K562 (cell line): ENCODE data around the gene SYDE1. TPM values are rescaled to one million over a fixed set of nuclear protein-coding genes. Genes with fewer than 3 reads are reported as not detected.
A peak's percentile ranks its signal among the peaks of the same experiment; 100 is the strongest.

Experiments
- ATAC-seq: fragments of 200-7000 bp; cut with Tn5 transposase; 3 replicates; pipeline ENCODE4 v1.9.1; 2020; ENCODE audit warnings: moderate library complexity
- BruUV-seq: library from RNA; stranded (reverse); fragments of 400-500 nt; replicated peaks from 2 replicates; lab custom pipeline; 2021; lab: Mats Ljungman, UMichigan
- CTCF ChIA-PET: fragments of 300-600 bp; formaldehyde crosslinking; extraction: SDS; loops from one replicate; lab custom pipeline; 2021; ENCODE audit warnings: low intra/inter-chr PET ratio; lab: Yijun Ruan, JAX
- POLR2A ChIA-PET: fragments of 300-600, 350-650 bp; sonication (Branson Sonifier 250); formaldehyde crosslinking; extraction: SDS; loops from one replicate; lab custom pipeline; 2021; ENCODE audit warnings: antibody characterized with exemption, inconsistent platforms; lab: Yijun Ruan, JAX
- DNase-seq, 4 experiments: peaks; one replicate each; pipeline versions ENCODE4 v3.0.0 to v3.0.0-alpha.2; 2011 to 2018; ENCODE audit warnings: low spot score in 3 of 4, mixed read lengths in 3 of 4; ENCODE audit errors: extremely low read depth in 1 of 4
- FAIRE-seq: peaks from 2 replicates; lab custom pipeline; 2011; peaks lifted over from hg19 to GRCh38; lab: Jason Lieb, UNC
- H2AFZ ChIP-seq: 2 replicates; pipeline ENCODE4 v1.6.0; 2011; ENCODE audit warnings: low read depth, low read length, control low read depth, inconsistent platforms
- H3K27ac ChIP-seq: fragments of 200-600 bp; 3 replicates; pipeline ENCODE4 v1.8.0; 2011; ENCODE audit warnings: low read depth, mild to moderate bottlenecking, control low read depth, inconsistent platforms, low read length, moderate library complexity, mixed read lengths; ENCODE audit errors: extremely low read depth
- H3K27me3 ChIP-seq, 2 experiments: fragments of 300-600 bp in 1 of 2; 2 replicates in 1 of 2; 3 replicates in 1 of 2; pipeline versions ENCODE4 v1.6.0 to v1.8.0; 2011; ENCODE audit warnings: inconsistent platforms in 2 of 2, low read length in 2 of 2, mild to moderate bottlenecking in 1 of 2, mixed read lengths in 1 of 2, moderate library complexity in 1 of 2; ENCODE audit not compliant: control insufficient read depth in 2 of 2, insufficient read depth in 2 of 2
- H3K36me3 ChIP-seq: fragments of 300-600 bp; 3 replicates; pipeline ENCODE4 v1.8.0; 2011; ENCODE audit warnings: mild to moderate bottlenecking, low read length, inconsistent platforms; ENCODE audit not compliant: control insufficient read depth, insufficient read depth
- H3K4me1 ChIP-seq, 2 experiments: fragments of 200-600 bp in 1 of 2; replicated peaks in 1 of 2; 2 replicates in 1 of 2; 3 replicates in 1 of 2; pipeline versions ENCODE4 v1.5.1 to v1.8.0; 2011; ENCODE audit warnings: inconsistent platforms in 2 of 2, low read length in 2 of 2, mild to moderate bottlenecking in 1 of 2, mixed read lengths in 1 of 2, moderate library complexity in 1 of 2; ENCODE audit not compliant: control insufficient read depth in 2 of 2, insufficient read depth in 2 of 2
- H3K4me2 ChIP-seq: 2 replicates; pipeline ENCODE4 v1.6.1; 2011; ENCODE audit warnings: low read length, control low read depth, inconsistent platforms, mixed read lengths; ENCODE audit not compliant: insufficient read depth
- H3K4me3 ChIP-seq: fragments of 200-600 bp; sonication (generic), shearing (Covaris generic); 2 replicates; pipeline ENCODE4 v1.5.1; 2016; ENCODE audit warnings: control low read depth, inconsistent platforms
- H3K79me2 ChIP-seq: fragments of 200-600 bp; 3 replicates; pipeline ENCODE4 v1.8.0; 2011; ENCODE audit warnings: low read length, inconsistent platforms; ENCODE audit not compliant: control insufficient read depth, insufficient read depth
- H3K9ac ChIP-seq, 2 experiments: 2 replicates each; pipeline versions ENCODE4 v1.6.0 to v1.6.1; 2011; ENCODE audit warnings: low read depth in 2 of 2, low read length in 2 of 2, control low read depth in 1 of 2, inconsistent platforms in 1 of 2, mild to moderate bottlenecking in 1 of 2, mixed read lengths in 1 of 2; ENCODE audit not compliant: insufficient read depth in 1 of 2
- H3K9me1 ChIP-seq: one replicate; pipeline ENCODE4 v1.6.0; 2011; ENCODE audit warnings: inconsistent platforms, mild to moderate bottlenecking, low read length, moderate library complexity; ENCODE audit not compliant: control insufficient read depth, insufficient read depth
- H3K9me3 ChIP-seq: replicated peaks from 2 replicates; pipeline ENCODE4 v1.5.1; 2011; ENCODE audit warnings: low read depth, low read length, inconsistent platforms; ENCODE audit not compliant: control insufficient read depth, insufficient read depth
- H4K20me1 ChIP-seq: replicated peaks from 2 replicates; pipeline ENCODE4 v1.6.1; 2011; ENCODE audit warnings: low read length, inconsistent platforms, mixed read lengths; ENCODE audit not compliant: control insufficient read depth, insufficient read depth
- ZNF395 ChIP-seq: fragments of 200-800 bp; sonication (Bioruptor generic); IDR thresholded peaks from 2 replicates; pipeline ENCODE4 v1.6.1; 2017; ENCODE audit warnings: missing genetic modification characterization, missing compliant biosample characterization
- ZNF512 ChIP-seq: IDR thresholded peaks from 2 replicates; pipeline ENCODE4 v1.6.1; 2016; ENCODE audit warnings: missing genetic modification characterization, missing compliant biosample characterization
- WGBS: fragments of 100-300 bp; shearing (Covaris generic); methylation state at CpG from one replicate; pipeline ENCODE4 v1.1.6; 2016; ENCODE audit warnings: low coverage, mixed read lengths; ENCODE audit not compliant: insufficient coverage; ENCODE audit errors: missing lambda C conversion rate; 5-methylcytosine and 5-hydroxymethylcytosine counted together
- in situ Hi-C: fragments of 300-500 bp; cut with MboI; formaldehyde crosslinking; loops from 4 replicates; pipeline ENCODE4 v1.15.0; 2018; ENCODE audit warnings: inconsistent platforms, mixed read lengths
- intact Hi-C: fragments of 100-400 bp; cut with micrococcal nuclease; formaldehyde crosslinking; loops from 2 replicates; pipeline ENCODE4 v1.14.2; 2022
- polyA plus RNA-seq, 8 experiments: library from polyadenylated mRNA; depleted of rRNA in 4 of 8; stranded (reverse) in 5 of 8; unstranded in 3 of 8; fragments of >200 nt; fragmentation: Nextera tagmentation in 2 of 8; fragmentation: Illumina TruSeq in 1 of 8; extraction: Ambion mirVana in 2 of 8; extraction: Trizol in 1 of 8; gene quantifications; 2 replicates each; pipeline versions ENCODE4 v1.2.1 to v1.2.3, GENCODE V29; 2011 to 2014; ENCODE audit warnings: inconsistent platforms in 1 of 8, missing spikeins in 1 of 8
- total RNA-seq, 7 experiments: library from RNA; depleted of rRNA in 6 of 7; stranded (reverse); fragments of >200 nt in 6 of 7; fragmentation: Illumina TruSeq in 2 of 7; extraction: Trizol in 2 of 7; gene quantifications; 2 replicates each; pipeline versions ENCODE4 v1.2.1 to v1.2.3, GENCODE V29; 2011 to 2021; ENCODE audit warnings: low replicate concordance in 1 of 7
- TF ChIP-seq, protein P1 (sequence below): IDR thresholded peaks from 3 replicates; pipeline ENCODE4 v1.6.1; 2011; ENCODE audit warnings: borderline replicate concordance, mild to moderate bottlenecking; ENCODE audit not compliant: insufficient read length, insufficient read depth

Gene SYDE1
- total and polyA plus RNA-seq, 9 of the 15 experiments (the other 6 are each of a cell fraction or from before 2014, with no cell fraction given) = 0.04 TPM; not detected in 8

DNA sequence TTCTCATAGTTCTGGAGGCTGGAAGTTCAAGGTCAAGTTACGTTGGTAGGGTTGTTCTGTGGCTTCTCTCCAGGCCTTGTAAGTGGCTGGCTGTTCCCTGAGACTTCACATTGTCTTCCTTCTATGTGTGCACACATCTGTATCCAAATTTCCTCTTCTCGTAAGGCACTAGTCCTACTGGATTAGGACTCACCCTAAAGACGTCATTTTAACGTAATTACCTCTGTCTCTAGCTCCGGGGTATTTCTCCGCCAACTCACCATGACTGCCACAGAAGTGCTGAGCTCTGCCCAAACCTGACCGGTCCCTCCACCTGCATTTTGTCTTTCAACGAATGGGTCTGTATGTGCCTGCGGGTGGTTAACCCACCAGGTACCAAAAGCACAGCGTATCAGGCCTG is 8.7 kb upstream of the SYDE1 start (continued):
- TF ChIP-seq, protein P1, sequence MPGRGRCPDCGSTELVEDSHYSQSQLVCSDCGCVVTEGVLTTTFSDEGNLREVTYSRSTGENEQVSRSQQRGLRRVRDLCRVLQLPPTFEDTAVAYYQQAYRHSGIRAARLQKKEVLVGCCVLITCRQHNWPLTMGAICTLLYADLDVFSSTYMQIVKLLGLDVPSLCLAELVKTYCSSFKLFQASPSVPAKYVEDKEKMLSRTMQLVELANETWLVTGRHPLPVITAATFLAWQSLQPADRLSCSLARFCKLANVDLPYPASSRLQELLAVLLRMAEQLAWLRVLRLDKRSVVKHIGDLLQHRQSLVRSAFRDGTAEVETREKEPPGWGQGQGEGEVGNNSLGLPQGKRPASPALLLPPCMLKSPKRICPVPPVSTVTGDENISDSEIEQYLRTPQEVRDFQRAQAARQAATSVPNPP = no peak
- TF ChIP-seq, all 486 proteins: peak for 0

GRCh38 chr19:15099017-15099582 is 8.1 kb upstream of the SYDE1 start:
- no peaks in the 10 kb centered on the region for H3K79me2 ChIP-seq
- no peak overlapping the region for H3K4me2 ChIP-seq
- H3K9me3 ChIP-seq = no peaks in the 10 kb centered on the region; the same call in none of the 2 replicates
- no peaks in the 10 kb centered on the region for H3K4me1 ChIP-seq
- H3K4me3 ChIP-seq = no peak overlapping the region
- DNase-seq (no peak), ATAC-seq (no peak), FAIRE-seq (no peak)
- intact Hi-C loops = no loop called here
- POLR2A ChIA-PET = interaction anchor here (0.9 to 1.0 kb wide), 2 partner anchors 15 to 27 kb away, joined by 3 to 4 read pairs; a partner anchor contains a TSS
- peak; percentile 82 for TF ChIP-seq ZNF512 (tag)
- no peak for TF ChIP-seq ZNF395
- WGBS = 5% methylated on average over 3 of the region's 3 CpGs
- no peak overlapping the region for H2AFZ ChIP-seq
- H3K36me3 ChIP-seq = no peaks in the 10 kb centered on the region
- H3K9me1 ChIP-seq = no peaks in the 10 kb centered on the region
- H4K20me1 ChIP-seq = no peaks in the 10 kb centered on the region
- in situ Hi-C loops = loop anchor here (10.0 kb wide), 1 partner anchor 456 kb away; no protein-coding TSS in a partner anchor
- H3K9ac ChIP-seq = no peak overlapping the region
- CTCF ChIA-PET = no interaction called here
- no TSS peak for BruUV-seq
- H3K27ac ChIP-seq = no peak overlapping the region
- H3K27me3 ChIP-seq = peaks cover 0 to 16% of the 10 kb centered on the region in 2 experiments; a peak in 2 of 5 replicates
